ENCODE data around the gene SKP1.
A peak's percentile ranks its signal among the peaks of the same experiment; 100 is the strongest.

SKP1 gene

GRCh38 chr5:134128648-134128995 is 48.1 kb downstream of the SKP1 start:
- no peak for DNase-seq

- DNase-seq: no peak
These were observed 48.6 kb downstream of the SKP1 start for GRCh38 chr5:134127988-134128647.

GRCh38 chr5:134127376-134127861 is 49.3 kb downstream of the SKP1 start:
- no peak for DNase-seq

- DNase-seq: peak; percentile 58
These were observed 51.4 kb downstream of the SKP1 start for GRCh38 chr5:134125039-134126015.

GRCh38 chr5:134124289-134125038 is 52.3 kb downstream of the SKP1 start:
- DNase-seq: no peak

- no peak for DNase-seq
These were observed 53.4 kb downstream of the SKP1 start for GRCh38 chr5:134123360-134123759.

GRCh38 chr5:134122530-134122929 is 54.2 kb downstream of the SKP1 start:
- DNase-seq: no peak

GRCh38 chr5:134120386-134121138 is 56.2 kb downstream of the SKP1 start:
- no peak for DNase-seq

- no peak for DNase-seq
These were observed 57.0 kb downstream of the SKP1 start for GRCh38 chr5:134119720-134120119.

GRCh38 chr5:134118212-134118835 is 58.4 kb downstream of the SKP1 start:
- no peak for DNase-seq

- DNase-seq: no peak
These were observed 59.7 kb downstream of the SKP1 start for GRCh38 chr5:134116789-134117761.

GRCh38 chr5:134116286-134116685 is 60.5 kb downstream of the SKP1 start:
- no peak for DNase-seq

GRCh38 chr5:134115806-134116175 is 61.0 kb downstream of the SKP1 start:
- DNase-seq: no peak

GRCh38 chr5:134114886-134115805 is 61.6 kb downstream of the SKP1 start:
- DNase-seq: peak; percentile 30

- DNase-seq: peak; percentile 77
These were observed 62.6 kb downstream of the SKP1 start, which contains the start of gene TCF7 for GRCh38 chr5:134113902-134114875. TSS of gene TCF7 (plus strand) at chr5:134114681. CDS start at chr5:134114907, 226 bp downstream.

GRCh38 chr5:134113363-134113889 is 63.3 kb downstream of the SKP1 start:
- DNase-seq: peak; percentile 32

GRCh38 chr5:134112726-134113362 is 63.9 kb downstream of the SKP1 start:
- DNase-seq: no peak

Measured in right hindlimb (tissue), 1 donor.